ENCODE results near the gene CSMD2. TPM values are rescaled to one million over a fixed set of nuclear protein-coding genes. Genes with fewer than 3 reads are reported as not detected.

Gene CSMD2
- total RNA-seq, 2 experiments from 2014 or later = not detected

DNA sequence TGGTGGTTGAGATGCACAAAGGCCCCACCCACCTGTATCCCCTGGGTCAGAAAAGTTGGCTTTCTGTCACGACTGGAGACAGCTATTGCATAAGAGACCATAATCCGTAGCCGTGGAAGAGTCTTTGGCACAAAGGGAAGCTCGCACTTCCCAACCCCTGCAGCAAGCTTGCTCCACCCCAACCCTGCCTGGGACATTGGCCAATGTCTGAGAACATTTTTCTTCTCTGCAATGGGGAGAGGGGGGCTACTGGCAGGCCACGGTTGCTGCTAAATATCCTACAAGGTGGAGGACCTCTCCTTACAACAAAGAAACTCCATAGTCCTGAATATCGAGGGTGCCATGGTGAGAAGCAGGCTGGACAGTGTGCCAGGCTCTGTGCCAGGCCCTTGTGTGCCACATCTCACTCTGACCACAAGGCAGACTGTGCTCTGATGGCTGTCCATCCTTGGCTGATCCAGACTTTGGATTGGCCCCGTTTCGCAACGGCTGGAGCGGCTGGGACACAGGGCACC lies 104.1 kb downstream of the CSMD2 start:
- no peaks in the 10 kb centered on the region for H3K4me1 Mint-ChIP-seq
- DNase-seq (no peak), ATAC-seq (no peak)
- ChIA-PET POLR2A (no interaction called here), CTCF (no interaction called here)
- no peak overlapping the region for H3K4me3 Mint-ChIP-seq
- intact Hi-C loops (cut with DNase I, micrococcal nuclease) = no loop called here
- H3K27ac Mint-ChIP-seq = no peak overlapping the region
- peaks cover 13% of the 10 kb centered on the region for H3K27me3 Mint-ChIP-seq
- H3K36me3 Mint-ChIP-seq (ENCODE audit: low read depth) = no peaks in the 10 kb centered on the region
- H3K9me3 Mint-ChIP-seq (ENCODE audit: low read depth) = no peaks in the 10 kb centered on the region

DNA sequence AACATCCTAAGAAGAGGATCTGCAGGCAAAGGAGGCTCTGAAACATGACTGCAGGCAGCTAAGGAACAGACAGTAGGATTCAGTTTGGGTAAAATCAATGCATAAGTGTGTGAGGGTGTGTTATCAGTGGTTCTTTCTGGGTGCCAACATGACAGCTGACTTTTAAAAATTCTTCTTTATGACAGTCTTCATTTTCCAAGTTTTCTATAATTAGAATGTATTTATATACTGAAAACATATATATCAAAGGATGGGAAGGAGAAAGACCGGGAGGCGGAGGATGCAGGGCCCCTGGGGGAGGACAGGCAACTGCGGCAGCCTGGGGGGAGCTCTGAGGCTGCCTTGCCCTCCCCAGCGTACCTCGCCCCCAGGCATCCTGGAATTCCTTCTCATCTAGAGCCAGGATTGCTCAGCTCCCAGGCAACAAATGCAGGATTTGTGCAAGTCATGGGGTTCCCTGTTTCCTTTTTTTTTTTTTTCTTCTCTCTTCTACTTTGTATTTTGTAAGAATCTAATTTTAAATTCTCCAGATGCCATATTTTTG lies 104.8 kb downstream of the CSMD2 start:
- ChIA-PET POLR2A (no interaction called here), CTCF (no interaction called here)
- ATAC-seq (no peak), DNase-seq (no peak)
- Mint-ChIP-seq H3K4me3 (no peak overlapping the region), H3K4me1 (no peaks in the 10 kb centered on the region), H3K27me3 (peaks cover 13% of the 10 kb centered on the region), H3K9me3 (ENCODE audit: low read depth) (no peaks in the 10 kb centered on the region), H3K36me3 (ENCODE audit: low read depth) (no peaks in the 10 kb centered on the region), H3K27ac (no peak overlapping the region)
- intact Hi-C loops (cut with DNase I, micrococcal nuclease) = no loop called here

DNA sequence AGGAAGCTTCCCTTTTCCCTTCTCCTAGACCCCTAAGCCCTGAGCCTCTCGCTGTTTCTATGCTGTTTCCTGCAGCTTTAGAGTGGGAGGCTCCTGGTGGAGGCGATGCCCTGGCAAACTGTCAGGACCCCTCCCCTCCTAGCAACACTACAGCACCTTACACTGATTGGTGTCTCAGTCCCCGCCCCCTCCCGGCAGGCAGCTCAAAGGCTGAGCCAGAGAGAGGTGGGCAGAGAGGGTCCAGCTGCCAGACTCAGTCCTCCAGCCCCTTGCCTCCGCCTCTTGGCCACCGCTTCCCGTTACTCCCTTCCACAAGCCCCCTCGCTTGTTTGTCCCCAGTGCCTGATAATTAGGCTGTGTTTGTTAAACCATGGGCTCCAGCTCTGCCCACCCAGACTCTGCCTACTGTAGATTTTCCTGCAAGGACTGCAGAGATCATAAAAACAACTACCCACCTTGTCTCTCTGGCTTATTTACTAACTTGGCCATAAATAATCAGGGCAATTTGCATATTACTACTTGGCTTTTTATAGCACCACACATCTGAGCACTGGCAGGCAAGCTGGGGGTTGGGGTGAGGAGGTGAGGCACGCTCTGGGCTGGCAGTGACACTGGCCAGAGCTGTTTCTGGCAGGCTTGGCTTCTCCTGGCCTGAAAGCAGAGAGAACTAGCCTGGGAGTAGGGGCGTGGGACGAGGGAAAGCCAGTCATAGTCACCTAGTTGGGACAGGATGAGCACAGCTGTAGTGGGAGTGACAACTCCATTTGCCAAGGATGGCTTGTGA lies 107.5 kb downstream of the CSMD2 start:
- Mint-ChIP-seq H3K36me3 (ENCODE audit: low read depth) (no peaks in the 10 kb centered on the region), H3K27ac (no peak overlapping the region), H3K4me1 (no peaks in the 10 kb centered on the region), H3K27me3 (peaks cover 16% of the 10 kb centered on the region), H3K9me3 (ENCODE audit: low read depth) (no peaks in the 10 kb centered on the region), H3K4me3 (no peak overlapping the region)
- ChIA-PET POLR2A (no interaction called here), CTCF (interaction anchor here (0.6 kb wide), 1 partner anchor 432 kb away, joined by 3 read pairs; no protein-coding TSS in a partner anchor)
- no peak for DNase-seq
- no peak for ATAC-seq
- intact Hi-C loops (cut with DNase I, micrococcal nuclease) = no loop called here

DNA sequence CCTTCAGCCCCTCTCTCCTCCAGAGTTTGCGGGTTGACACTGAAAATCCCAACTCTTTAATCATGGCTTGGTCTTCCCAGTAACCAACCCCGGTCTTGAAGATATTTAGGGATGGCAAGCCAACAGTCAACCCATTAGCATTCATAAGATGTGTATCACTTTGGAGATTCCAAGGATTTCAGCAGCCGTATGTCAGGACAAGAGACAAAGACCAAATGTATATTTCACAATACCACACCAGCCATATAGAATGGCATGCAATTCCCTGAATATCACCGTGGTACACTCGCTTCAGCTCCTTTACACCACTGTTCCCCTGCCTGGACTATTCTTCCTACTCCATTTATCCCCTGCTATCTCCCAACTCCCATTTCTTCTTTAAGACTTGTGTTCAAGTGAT lies 109.2 kb downstream of the CSMD2 start:
- H3K4me3 Mint-ChIP-seq = no peak overlapping the region
- ChIA-PET POLR2A (no interaction called here), CTCF (no interaction called here)

DNA sequence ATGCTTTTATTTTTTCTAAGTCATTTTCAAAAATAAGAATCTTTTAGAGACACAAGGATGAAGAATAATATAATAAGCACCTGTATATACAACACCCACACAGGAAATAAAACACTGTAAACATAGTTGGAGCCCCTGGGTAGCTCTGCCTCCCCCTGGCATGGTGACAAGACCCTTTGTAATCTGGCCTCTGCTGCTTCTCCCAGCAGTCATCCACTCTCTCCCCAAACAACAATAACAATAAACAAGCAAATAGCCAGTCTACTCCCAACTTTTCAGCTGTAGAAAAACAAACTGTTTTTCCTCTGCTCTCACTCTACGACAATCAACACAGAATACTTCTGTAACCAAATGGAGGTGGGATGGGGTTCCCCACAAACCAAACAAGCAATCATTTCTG lies 110.1 kb downstream of the CSMD2 start:
- Mint-ChIP-seq H3K9me3 (ENCODE audit: low read depth) (peaks cover 2% of the 10 kb centered on the region), H3K36me3 (ENCODE audit: low read depth) (no peaks in the 10 kb centered on the region), H3K4me1 (no peaks in the 10 kb centered on the region), H3K27ac (no peak overlapping the region), H3K4me3 (no peak overlapping the region), H3K27me3 (peaks cover 13% of the 10 kb centered on the region)
- POLR2A ChIA-PET = no interaction called here
- CTCF ChIA-PET = no interaction called here
- ATAC-seq (no peak), DNase-seq (no peak)
- intact Hi-C loops (cut with DNase I, micrococcal nuclease) = no loop called here

More for the DNA sequence above, 109.2 kb downstream of the CSMD2 start:
- Mint-ChIP-seq H3K27ac (no peak overlapping the region), H3K4me1 (no peaks in the 10 kb centered on the region), H3K9me3 (ENCODE audit: low read depth) (no peaks in the 10 kb centered on the region), H3K36me3 (ENCODE audit: low read depth) (no peaks in the 10 kb centered on the region), H3K27me3 (peaks cover 13% of the 10 kb centered on the region)
- no peak for DNase-seq
- intact Hi-C loops (cut with DNase I, micrococcal nuclease) = no loop called here
- no peak for ATAC-seq

DNA sequence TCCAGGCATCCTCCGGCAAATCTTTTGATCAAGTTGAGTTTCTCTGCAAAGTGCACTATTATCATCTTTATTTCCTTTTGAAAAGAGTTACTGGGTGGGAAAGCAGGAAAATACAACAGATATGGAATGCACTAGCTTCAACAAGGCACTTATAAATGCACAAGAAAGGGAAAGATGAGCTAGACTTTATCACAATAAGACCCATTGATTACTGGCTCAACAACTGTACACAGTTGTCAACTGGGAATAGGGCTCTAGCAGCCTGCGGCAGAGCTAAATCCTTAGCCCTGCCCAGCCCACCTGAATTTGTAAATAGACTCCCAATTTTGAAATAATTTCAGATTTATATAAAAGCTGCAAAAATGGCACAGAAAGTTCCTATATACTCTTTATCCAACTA lies 111.4 kb downstream of the CSMD2 start:
- ChIA-PET POLR2A (no interaction called here), CTCF (no interaction called here)
- DNase-seq = no peak

DNA sequence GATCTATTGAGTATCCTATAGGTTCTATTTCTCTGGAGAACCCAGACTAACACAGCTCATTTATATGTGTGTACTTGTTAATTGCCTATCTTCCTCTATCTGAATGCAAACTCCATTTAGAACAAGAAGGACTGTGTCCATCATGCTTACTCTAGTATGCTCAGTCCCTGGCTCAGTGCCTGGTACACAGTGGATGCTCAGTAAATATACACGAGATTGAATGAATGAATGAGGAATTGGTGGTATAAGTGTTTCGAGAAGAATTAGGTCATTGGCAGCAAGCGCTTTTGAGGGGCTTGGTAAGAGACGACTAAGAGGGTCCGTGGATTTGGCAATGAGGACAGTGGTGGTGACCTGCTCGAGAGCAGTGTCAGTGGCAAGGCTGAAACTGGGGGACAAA lies 112.5 kb downstream of the CSMD2 start:
- H3K36me3 Mint-ChIP-seq (ENCODE audit: low read depth) = no peaks in the 10 kb centered on the region
- ChIA-PET POLR2A (no interaction called here), CTCF (no interaction called here)
- no peak for DNase-seq
- no peak for ATAC-seq
- H3K9me3 Mint-ChIP-seq (ENCODE audit: low read depth) = peaks cover 2% of the 10 kb centered on the region
- peaks cover 5% of the 10 kb centered on the region for H3K27me3 Mint-ChIP-seq
- intact Hi-C loops (cut with DNase I, micrococcal nuclease) = no loop called here
- no peak overlapping the region for H3K27ac Mint-ChIP-seq
- no peaks in the 10 kb centered on the region for H3K4me1 Mint-ChIP-seq
- no peak overlapping the region for H3K4me3 Mint-ChIP-seq

More for the DNA sequence above, 111.4 kb downstream of the CSMD2 start:
- Mint-ChIP-seq H3K27me3 (peaks cover 8% of the 10 kb centered on the region), H3K36me3 (ENCODE audit: low read depth) (no peaks in the 10 kb centered on the region), H3K4me1 (no peaks in the 10 kb centered on the region), H3K27ac (no peak overlapping the region), H3K4me3 (no peak overlapping the region), H3K9me3 (ENCODE audit: low read depth) (peaks cover 2% of the 10 kb centered on the region)
- intact Hi-C loops (cut with DNase I, micrococcal nuclease) = no loop called here
- no peak for ATAC-seq

DNA sequence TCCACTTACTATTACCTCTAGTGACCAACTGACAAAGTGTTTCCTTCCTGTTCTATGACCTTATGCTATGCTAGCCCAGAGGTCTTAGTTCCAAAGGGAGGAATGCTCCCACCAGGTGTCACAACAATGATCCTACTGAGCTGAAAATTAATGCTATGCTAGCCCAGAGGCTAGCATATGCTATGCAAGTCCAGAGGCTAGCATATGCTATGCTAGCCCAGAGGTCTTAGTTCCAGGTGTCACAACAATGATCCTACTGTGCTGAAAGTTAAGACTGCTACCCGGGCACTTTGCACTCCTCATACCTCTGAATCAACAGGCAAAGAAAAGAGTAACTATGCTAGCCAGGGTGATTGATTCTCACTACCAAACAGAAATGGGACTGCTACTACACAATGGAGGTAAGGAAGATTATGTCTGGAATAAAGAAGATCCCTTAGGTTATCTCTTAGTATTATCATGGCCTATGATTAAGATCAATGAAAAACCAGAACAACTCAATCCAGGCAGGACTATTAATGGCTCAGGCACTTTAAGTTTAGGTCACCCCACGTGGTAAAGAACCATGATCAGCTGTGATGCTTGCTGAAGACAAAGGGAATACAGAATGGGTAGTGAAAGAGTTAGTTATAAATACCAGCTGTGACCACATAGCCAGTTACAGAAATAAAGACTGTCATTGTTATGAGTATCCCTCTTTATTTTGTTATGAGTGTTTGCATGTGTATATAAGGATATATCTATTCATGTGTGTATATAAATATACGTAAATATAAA lies 114.1 kb downstream of the CSMD2 start:
- H3K9me3 Mint-ChIP-seq (ENCODE audit: low read depth) = peaks cover 2% of the 10 kb centered on the region
- no peaks in the 10 kb centered on the region for H3K4me1 Mint-ChIP-seq
- peaks cover 11% of the 10 kb centered on the region for H3K27me3 Mint-ChIP-seq
- POLR2A ChIA-PET = no interaction called here
- no peak overlapping the region for H3K27ac Mint-ChIP-seq
- DNase-seq (no peak), ATAC-seq (no peak)
- H3K36me3 Mint-ChIP-seq (ENCODE audit: low read depth) = no peaks in the 10 kb centered on the region
- intact Hi-C loops (cut with DNase I, micrococcal nuclease) = no loop called here
- no peak overlapping the region for H3K4me3 Mint-ChIP-seq
- CTCF ChIA-PET = interaction anchor here (1.1 kb wide), 1 partner anchor 418 kb away, joined by 4 read pairs; no protein-coding TSS in a partner anchor

DNA sequence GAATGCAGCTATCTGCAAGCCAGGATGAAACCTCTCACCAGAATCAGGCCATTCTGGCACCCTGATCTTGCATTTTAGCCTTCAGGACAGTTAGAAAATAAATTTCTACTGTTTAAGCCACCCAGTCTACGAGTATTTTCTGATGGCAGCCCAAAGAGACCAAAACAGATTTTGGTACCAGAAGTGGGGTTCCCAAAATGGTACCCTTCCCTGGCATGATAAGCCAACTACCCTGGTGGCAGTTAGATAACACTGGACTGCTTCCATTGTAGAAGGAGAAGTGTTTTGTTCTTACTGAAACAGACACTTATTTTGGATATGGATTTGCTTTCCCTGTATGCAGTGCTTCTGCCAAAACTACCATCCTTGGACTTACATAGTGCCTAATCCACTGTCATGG lies 115.0 kb downstream of the CSMD2 start:
- intact Hi-C loops (cut with DNase I, micrococcal nuclease) = no loop called here
- Mint-ChIP-seq H3K4me1 (no peaks in the 10 kb centered on the region), H3K27ac (no peak overlapping the region), H3K27me3 (peaks cover 11% of the 10 kb centered on the region), H3K9me3 (ENCODE audit: low read depth) (peaks cover 2% of the 10 kb centered on the region), H3K36me3 (ENCODE audit: low read depth) (no peaks in the 10 kb centered on the region), H3K4me3 (no peak overlapping the region)
- CTCF ChIA-PET = interaction anchor here (1.1 kb wide), 1 partner anchor 417 kb away, joined by 4 read pairs; no protein-coding TSS in a partner anchor
- DNase-seq (no peak), ATAC-seq (no peak)
- POLR2A ChIA-PET = no interaction called here

DNA sequence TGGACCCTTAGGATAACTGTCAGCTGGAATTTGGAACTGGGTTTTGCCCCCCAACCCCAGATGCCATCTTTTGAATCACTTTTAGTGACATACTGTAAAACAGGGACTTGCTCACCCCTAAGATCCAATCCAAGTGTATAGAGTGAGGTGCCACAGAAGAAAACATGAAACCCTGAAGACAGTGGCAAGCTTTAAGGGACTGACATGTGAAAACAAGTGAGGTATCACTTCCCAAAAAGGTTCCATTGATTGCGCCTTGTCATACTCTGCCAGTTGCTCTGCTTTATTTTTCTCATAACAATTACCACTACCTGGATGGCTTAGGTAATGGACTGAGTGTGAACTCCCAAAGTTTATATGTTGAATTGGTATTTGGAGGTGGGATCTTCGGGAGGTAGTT lies 115.6 kb downstream of the CSMD2 start:
- Mint-ChIP-seq H3K36me3 (ENCODE audit: low read depth) (no peaks in the 10 kb centered on the region), H3K27me3 (peaks cover 11% of the 10 kb centered on the region), H3K4me3 (no peak overlapping the region), H3K9me3 (ENCODE audit: low read depth) (peaks cover 2% of the 10 kb centered on the region), H3K4me1 (no peaks in the 10 kb centered on the region), H3K27ac (no peak overlapping the region)
- intact Hi-C loops (cut with DNase I, micrococcal nuclease) = no loop called here
- no peak for DNase-seq
- CTCF ChIA-PET = no interaction called here
- ATAC-seq = no peak
- POLR2A ChIA-PET = no interaction called here

DNA sequence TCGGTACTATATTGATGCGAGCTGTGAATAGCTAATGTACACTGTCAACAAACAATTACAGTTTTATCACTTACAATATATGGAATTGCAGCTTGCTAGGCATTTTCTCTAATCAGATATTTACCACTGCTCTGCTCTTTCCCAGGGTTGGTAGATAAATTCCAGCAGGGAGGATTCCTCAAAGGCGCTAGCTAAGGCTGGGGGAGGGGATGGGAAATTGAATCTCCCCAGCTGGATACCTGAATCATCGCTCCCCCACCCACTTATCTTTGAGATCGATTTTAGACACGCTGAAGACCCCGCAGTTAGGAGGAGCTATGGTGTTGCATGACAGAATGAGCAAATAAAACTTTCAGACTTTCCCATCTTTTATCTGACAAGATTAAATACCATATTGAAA lies 127.2 kb downstream of the CSMD2 start:
- Mint-ChIP-seq H3K27me3 (no peaks in the 10 kb centered on the region), H3K27ac (no peak overlapping the region), H3K4me1 (no peaks in the 10 kb centered on the region), H3K9me3 (ENCODE audit: low read depth) (no peaks in the 10 kb centered on the region), H3K36me3 (ENCODE audit: low read depth) (no peaks in the 10 kb centered on the region), H3K4me3 (no peak overlapping the region)
- intact Hi-C loops (cut with DNase I, micrococcal nuclease) = no loop called here
- ATAC-seq (no peak), DNase-seq (no peak)
- CTCF ChIA-PET = no interaction called here
- POLR2A ChIA-PET = no interaction called here

DNA sequence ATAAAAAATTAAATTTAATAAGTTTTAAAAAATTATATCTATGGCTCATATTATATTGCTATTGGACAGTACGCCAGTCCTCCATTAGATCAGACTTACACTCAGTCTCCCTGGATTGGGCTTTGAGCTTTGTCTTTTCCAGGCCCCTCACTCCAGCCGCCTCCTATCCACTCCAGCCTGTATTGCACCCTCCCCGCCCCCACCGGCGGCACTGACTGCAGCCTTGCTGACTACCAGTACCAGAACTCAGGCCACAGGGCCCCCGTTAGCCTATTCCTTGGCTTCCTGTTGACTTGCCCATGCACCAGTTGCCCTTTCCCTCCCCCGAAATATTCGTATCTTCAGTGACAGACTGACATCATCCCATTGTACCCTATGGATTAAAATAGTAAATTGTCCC lies 127.9 kb downstream of the CSMD2 start:
- ChIA-PET POLR2A (no interaction called here), CTCF (no interaction called here)
- Mint-ChIP-seq H3K27ac (no peak overlapping the region), H3K36me3 (ENCODE audit: low read depth) (no peaks in the 10 kb centered on the region), H3K27me3 (no peaks in the 10 kb centered on the region), H3K4me3 (no peak overlapping the region), H3K4me1 (no peaks in the 10 kb centered on the region), H3K9me3 (ENCODE audit: low read depth) (no peaks in the 10 kb centered on the region)
- intact Hi-C loops (cut with DNase I, micrococcal nuclease) = no loop called here
- ATAC-seq (no peak), DNase-seq (no peak)

All from activated CD4-positive, alpha-beta T cell treated with anti-CD3 and anti-CD28 coated beads for 36 hours (primary cell).